H1 (cell line): Measurements from ENCODE around the gene RTCB. TPM values are rescaled to one million over a fixed set of nuclear protein-coding genes. Genes with fewer than 3 reads are reported as not detected.

Experiments
- CHD1 ChIP-seq: IDR thresholded peaks from 2 replicates; pipeline ENCODE4 v1.6.1; 2012; ENCODE audit warnings: low read depth, low read length, improper control_type of control experiment
- polyA plus RNA-seq, 7 experiments: library from polyadenylated mRNA; depleted of rRNA in 3 of 7; stranded (reverse) in 5 of 7; unstranded in 2 of 7; fragments of >200 nt in 5 of 7; fragments of 200-250 nt in 2 of 7; gene quantifications; 1 replicate in 5 of 7; 2 replicates in 1 of 7; 4 replicates in 1 of 7; pipeline versions ENCODE4 v1.2.1 to v1.2.3, GENCODE V29; 2011 to 2013; ENCODE audit warnings: missing spikeins in 2 of 7, mixed read lengths in 2 of 7
- total RNA-seq: library from RNA; stranded (reverse); fragmentation: NEBNext Ultra II Directional; extraction: Animal tissue kit (Norgen Biotek cat#: 25700); gene quantifications from 2 replicates; pipeline ENCODE4 v1.2.1, GENCODE V29; 2021
- TF ChIP-seq, protein P1 (sequence below), 3 experiments: IDR thresholded peaks; 1 replicate in 2 of 3; 2 replicates in 1 of 3; pipeline versions ENCODE4 v1.5.1 to v1.6.1; 2011; ENCODE audit warnings: low read length in 3 of 3, mild to moderate bottlenecking in 3 of 3, inconsistent platforms in 2 of 3, low read depth in 1 of 3, moderate library complexity in 1 of 3; ENCODE audit not compliant: insufficient read depth in 1 of 3; ENCODE audit errors: control extremely low read depth in 1 of 3

Gene RTCB
- total and polyA plus RNA-seq, 2 of the 8 experiments (the other 6 are each of a cell fraction or from before 2014, with no cell fraction given), result 104 to 114 TPM

DNA sequence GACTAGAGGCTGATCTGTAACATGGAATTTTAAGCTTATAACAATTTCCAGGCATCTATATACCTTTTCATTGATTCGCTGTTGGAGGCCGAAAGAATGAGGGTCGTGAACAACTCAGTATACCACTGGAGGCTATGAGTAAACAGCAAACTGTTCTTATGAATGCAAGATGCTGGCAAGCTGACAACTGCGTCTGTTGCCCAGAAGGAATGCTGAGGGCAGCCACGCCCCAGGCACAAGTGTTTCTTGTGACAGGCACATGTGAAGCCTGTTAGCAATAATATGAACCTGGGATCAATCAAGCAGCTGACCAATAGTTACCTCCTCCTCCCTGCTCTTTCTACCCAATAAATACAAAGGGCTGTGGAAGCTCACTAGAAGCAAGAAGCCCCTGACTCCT lies 15.3 kb downstream of the RTCB start (continued):
- TF ChIP-seq, protein P1, sequence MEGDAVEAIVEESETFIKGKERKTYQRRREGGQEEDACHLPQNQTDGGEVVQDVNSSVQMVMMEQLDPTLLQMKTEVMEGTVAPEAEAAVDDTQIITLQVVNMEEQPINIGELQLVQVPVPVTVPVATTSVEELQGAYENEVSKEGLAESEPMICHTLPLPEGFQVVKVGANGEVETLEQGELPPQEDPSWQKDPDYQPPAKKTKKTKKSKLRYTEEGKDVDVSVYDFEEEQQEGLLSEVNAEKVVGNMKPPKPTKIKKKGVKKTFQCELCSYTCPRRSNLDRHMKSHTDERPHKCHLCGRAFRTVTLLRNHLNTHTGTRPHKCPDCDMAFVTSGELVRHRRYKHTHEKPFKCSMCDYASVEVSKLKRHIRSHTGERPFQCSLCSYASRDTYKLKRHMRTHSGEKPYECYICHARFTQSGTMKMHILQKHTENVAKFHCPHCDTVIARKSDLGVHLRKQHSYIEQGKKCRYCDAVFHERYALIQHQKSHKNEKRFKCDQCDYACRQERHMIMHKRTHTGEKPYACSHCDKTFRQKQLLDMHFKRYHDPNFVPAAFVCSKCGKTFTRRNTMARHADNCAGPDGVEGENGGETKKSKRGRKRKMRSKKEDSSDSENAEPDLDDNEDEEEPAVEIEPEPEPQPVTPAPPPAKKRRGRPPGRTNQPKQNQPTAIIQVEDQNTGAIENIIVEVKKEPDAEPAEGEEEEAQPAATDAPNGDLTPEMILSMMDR (IDR thresholded peaks at IDR 0.05; ENCODE audit: control extremely low read depth in 1 of 3, insufficient read depth in 1 of 3, low read depth in 1 of 3, low read length in 3 of 3), result no peak
- TF ChIP-seq CHD1, result no peak
